ENCODE results near the gene EPOP. TPM values are rescaled to one million over a fixed set of nuclear protein-coding genes. Genes with fewer than 3 reads are reported as not detected.

EPOP gene
- total and polyA plus RNA-seq, 2 of the 13 experiments (the other 11 are each of a cell fraction or from before 2014, with no cell fraction given) = 14.7 to 37.8 TPM

DNA sequence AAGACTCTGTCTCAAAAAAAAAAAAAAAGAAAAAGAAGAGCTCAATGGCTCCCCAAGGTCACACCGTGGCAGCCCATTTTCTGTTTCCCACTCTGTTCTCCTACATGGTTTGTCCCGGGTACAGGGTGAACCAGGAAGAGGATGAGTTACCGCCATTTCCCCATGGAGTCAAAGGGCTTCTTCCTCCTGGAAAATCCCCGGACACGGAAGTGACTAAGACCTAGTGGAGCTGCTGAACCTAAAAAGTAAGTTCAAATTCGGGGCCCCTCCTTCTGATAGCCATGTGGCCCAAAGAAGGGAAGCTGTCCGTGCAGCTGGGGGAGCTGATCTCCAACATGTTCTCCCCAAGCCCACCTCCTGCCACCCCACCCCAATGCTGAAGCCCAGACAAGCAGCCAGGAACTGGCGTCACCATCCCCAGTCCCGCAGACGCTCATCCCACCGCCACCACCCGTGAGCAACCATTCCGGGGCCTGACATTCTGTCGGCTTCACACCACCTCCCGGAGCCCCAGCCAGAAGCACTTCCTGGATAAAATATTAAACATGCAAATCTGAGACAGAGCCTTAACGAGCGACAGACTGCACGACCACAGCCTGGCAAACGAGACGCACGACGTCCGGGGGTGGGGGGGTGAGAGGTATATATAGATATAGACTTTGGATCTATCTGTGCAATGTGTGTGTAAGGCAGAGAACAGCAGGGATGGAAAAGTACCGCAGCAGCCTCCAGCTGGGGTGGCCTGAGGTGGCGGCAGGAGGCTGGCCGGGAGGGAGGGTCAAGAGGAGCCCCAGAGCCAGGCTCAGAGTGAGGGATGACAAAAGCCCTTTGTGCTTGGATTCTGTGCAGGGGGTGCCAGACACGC is 17.6 kb downstream of the EPOP start (continued):
- peak; percentile 80 for TF ChIP-seq SAP130 (CRISPR knock-in tag; IDR thresholded peaks at IDR 0.05; ENCODE audit: low read depth)
- TF ChIP-seq, protein P1, sequence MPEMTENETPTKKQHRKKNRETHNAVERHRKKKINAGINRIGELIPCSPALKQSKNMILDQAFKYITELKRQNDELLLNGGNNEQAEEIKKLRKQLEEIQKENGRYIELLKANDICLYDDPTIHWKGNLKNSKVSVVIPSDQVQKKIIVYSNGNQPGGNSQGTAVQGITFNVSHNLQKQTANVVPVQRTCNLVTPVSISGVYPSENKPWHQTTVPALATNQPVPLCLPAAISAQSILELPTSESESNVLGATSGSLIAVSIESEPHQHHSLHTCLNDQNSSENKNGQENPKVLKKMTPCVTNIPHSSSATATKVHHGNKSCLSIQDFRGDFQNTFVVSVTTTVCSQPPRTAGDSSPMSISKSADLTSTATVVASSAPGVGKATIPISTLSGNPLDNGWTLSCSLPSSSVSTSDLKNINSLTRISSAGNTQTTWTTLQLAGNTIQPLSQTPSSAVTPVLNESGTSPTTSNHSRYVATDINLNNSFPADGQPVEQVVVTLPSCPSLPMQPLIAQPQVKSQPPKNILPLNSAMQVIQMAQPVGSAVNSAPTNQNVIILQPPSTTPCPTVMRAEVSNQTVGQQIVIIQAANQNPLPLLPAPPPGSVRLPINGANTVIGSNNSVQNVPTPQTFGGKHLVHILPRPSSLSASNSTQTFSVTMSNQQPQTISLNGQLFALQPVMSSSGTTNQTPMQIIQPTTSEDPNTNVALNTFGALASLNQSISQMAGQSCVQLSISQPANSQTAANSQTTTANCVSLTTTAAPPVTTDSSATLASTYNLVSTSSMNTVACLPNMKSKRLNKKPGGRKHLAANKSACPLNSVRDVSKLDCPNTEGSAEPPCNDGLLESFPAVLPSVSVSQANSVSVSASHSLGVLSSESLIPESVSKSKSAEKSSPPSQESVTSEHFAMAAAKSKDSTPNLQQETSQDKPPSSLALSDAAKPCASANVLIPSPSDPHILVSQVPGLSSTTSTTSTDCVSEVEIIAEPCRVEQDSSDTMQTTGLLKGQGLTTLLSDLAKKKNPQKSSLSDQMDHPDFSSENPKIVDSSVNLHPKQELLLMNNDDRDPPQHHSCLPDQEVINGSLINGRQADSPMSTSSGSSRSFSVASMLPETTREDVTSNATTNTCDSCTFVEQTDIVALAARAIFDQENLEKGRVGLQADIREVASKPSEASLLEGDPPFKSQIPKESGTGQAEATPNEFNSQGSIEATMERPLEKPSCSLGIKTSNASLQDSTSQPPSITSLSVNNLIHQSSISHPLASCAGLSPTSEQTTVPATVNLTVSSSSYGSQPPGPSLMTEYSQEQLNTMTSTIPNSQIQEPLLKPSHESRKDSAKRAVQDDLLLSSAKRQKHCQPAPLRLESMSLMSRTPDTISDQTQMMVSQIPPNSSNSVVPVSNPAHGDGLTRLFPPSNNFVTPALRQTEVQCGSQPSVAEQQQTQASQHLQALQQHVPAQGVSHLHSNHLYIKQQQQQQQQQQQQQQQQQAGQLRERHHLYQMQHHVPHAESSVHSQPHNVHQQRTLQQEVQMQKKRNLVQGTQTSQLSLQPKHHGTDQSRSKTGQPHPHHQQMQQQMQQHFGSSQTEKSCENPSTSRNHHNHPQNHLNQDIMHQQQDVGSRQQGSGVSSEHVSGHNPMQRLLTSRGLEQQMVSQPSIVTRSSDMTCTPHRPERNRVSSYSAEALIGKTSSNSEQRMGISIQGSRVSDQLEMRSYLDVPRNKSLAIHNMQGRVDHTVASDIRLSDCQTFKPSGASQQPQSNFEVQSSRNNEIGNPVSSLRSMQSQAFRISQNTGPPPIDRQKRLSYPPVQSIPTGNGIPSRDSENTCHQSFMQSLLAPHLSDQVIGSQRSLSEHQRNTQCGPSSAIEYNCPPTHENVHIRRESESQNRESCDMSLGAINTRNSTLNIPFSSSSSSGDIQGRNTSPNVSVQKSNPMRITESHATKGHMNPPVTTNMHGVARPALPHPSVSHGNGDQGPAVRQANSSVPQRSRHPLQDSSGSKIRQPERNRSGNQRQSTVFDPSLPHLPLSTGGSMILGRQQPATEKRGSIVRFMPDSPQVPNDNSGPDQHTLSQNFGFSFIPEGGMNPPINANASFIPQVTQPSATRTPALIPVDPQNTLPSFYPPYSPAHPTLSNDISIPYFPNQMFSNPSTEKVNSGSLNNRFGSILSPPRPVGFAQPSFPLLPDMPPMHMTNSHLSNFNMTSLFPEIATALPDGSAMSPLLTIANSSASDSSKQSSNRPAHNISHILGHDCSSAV (CRISPR knock-in tag; IDR thresholded peaks at IDR 0.05; ENCODE audit: borderline replicate concordance) = no peak
- peak; percentile 82; the same call in 1 of the 2 replicates for TF ChIP-seq HDAC2 (CRISPR knock-in tag; IDR thresholded peaks at IDR 0.05)
- TF ChIP-seq ZNF101 (CRISPR knock-in tag; IDR thresholded peaks at IDR 0.05; ENCODE audit: borderline replicate concordance, low read depth) = 0 out of 2 replicates have a peak, but pooled peaks have one; percentile 74
- no peak for TF ChIP-seq MTF1 (CRISPR knock-in tag; IDR thresholded peaks at IDR 0.05)
- TF ChIP-seq FOXA1 (IDR thresholded peaks at IDR 0.05) = no peak
- TF ChIP-seq FOXA1 (CRISPR knock-in tag; IDR thresholded peaks at IDR 0.05) = no peak; the same call in 1 of the 2 replicates
- TF ChIP-seq KDM5A (IDR thresholded peaks at IDR 0.05; ENCODE audit: borderline replicate concordance, low read length) = peak; percentile 30; the same call in 1 of the 2 replicates
- peak; percentile 92 for TF ChIP-seq ASH2L (IDR thresholded peaks at IDR 0.05; ENCODE audit: insufficient read length, low read depth, low read length)
- TF ChIP-seq RCOR2 (CRISPR knock-in tag; IDR thresholded peaks at IDR 0.05) = peak; percentile 27; the same call in 1 of the 2 replicates
- peak; percentile 84 for TF ChIP-seq GTF2F1 (IDR thresholded peaks at IDR 0.05; ENCODE audit: low read length)
- no peak for TF ChIP-seq ZNF20 (CRISPR knock-in tag; IDR thresholded peaks at IDR 0.05)
- TF ChIP-seq CEBPG (CRISPR knock-in tag; IDR thresholded peaks at IDR 0.05) = peak; percentile 71
- no peak for TF ChIP-seq ZBTB1 (CRISPR knock-in tag; IDR thresholded peaks at IDR 0.05; ENCODE audit: borderline replicate concordance)
- peak; percentile 96 for TF ChIP-seq TARDBP (CRISPR knock-in tag; IDR thresholded peaks at IDR 0.05)
- TF ChIP-seq ZNF546 (CRISPR knock-in tag; conservative IDR thresholded peaks at IDR 0.05) = peak; percentile 57; the same call in 1 of the 2 replicates
- TF ChIP-seq, protein P2, sequence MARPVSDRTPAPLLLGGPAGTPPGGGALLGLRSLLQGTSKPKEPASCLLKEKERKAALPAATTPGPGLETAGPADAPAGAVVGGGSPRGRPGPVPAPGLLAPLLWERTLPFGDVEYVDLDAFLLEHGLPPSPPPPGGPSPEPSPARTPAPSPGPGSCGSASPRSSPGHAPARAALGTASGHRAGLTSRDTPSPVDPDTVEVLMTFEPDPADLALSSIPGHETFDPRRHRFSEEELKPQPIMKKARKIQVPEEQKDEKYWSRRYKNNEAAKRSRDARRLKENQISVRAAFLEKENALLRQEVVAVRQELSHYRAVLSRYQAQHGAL (CRISPR knock-in tag; IDR thresholded peaks at IDR 0.05; ENCODE audit: not compliant biosample characterization) = no peak
- TF ChIP-seq ZFP36L1 (CRISPR knock-in tag; IDR thresholded peaks at IDR 0.05) = peak; percentile 56
- 0 out of 2 replicates have a peak, but pooled peaks have one; percentile 5 for TF ChIP-seq SMC3 (IDR thresholded peaks at IDR 0.05; ENCODE audit: low read length)
- TF ChIP-seq SP140L (CRISPR knock-in tag; IDR thresholded peaks at IDR 0.05; ENCODE audit: borderline replicate concordance) = no peak
- TF ChIP-seq ATAD3A (CRISPR knock-in tag; IDR thresholded peaks at IDR 0.05) = no peak
- TF ChIP-seq ZKSCAN5 (CRISPR knock-in tag; IDR thresholded peaks at IDR 0.05) = no peak
- no peak for TF ChIP-seq NFE2L1 (CRISPR knock-in tag; IDR thresholded peaks at IDR 0.05; ENCODE audit: borderline replicate concordance)
